Medulla oblongata (tissue), 1 donor: ENCODE results near the gene DCP1A.
"Not testable (repeated sequence)": the region's sequence is repeated elsewhere in the genome, so short reads cannot be mapped to it uniquely, and the experiment has no call there.

Source experiments
- DNase-seq: peaks from one replicate; pipeline ENCODE4 v3.0.0-alpha.2; 2015; ENCODE audit errors: extremely low spot score

The DCP1A gene

DNA sequence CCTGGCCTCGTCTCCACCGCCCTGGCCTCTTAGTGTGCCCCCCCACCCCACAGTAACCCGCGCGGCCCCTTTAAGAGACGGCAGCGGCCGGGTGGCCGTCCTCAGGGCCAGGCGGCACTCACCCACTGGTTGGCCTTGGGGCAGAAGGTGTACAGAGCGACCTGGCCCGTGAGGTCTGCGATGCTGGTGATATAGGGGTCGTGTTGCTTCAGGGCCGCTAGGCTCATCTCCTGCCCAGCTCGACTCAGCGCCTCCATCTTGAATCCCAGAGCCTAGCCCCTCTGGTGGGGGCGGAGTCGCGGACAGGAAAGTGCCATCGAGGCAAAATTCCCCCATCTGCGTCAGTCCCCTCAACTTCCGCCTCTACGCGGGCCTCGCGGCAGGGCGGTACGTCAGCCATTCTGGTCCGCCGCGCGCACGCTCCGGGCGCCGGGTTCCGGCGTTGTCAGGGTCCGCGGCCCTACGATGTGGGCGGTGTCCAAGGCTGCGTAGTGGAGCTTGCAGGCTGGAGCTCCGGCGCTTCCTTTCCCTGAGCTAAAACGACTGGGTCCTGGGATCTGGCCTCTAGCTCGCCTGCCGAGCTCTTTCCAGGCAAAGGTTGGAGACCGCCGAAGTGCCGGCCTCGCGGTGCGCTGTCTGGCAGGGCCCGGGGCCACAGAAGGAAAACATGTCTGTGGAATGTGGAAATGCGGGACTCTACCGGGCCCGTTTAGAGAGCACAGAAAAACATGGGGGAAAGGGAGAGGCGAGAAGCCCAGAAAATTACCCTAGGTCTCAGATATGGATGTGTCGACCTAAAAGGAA lies at the start of gene DCP1A:
TSS of gene DCP1A (minus strand) at position 283 of the 804 bp plus-strand sequence. CDS start at position 257, 26 bp downstream.
- peak; percentile 98 for DNase-seq

GRCh38 chr3:53384465-53385423 lies 37.4 kb upstream of the DCP1A start:
- no peak for DNase-seq

DNA sequence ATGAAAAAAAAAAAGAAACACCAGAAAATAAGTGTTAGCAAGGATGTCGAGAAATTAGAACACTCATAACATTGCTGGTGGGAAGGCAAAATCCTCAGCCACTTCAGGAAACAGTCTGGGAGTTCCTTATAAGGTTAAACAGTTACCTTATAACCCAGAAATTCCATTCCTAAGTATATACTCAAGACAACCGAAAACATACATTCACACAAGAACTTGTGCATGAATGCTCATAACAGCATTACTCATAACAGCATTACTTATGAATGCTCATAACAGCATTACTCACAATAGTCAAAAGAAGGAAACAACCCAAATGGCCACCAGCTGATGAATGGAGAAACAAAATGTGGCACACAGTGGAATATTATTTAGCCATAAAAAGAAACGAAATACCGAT lies 34.8 kb upstream of the DCP1A start:
- no peak for DNase-seq

DNA sequence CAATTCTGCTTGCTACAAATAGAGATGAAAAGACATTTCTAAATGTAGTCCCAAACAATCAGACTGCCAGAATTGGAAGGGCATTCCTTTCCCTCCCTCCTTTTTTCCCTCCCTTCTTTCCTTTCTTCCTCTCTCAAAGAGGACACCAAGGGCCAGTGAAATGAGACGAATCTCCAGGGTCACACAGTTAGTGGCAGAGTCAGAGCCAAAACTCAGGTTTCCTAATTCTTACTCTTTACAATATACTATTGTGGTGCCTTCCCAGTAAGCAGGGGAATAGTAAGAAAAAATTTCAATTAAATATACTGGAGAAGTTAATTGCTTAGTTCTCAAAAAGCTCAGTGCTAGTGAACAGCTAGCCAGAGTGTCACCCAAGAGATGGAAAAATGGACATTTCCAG lies 33.0 kb upstream of the DCP1A start:
- DNase-seq, result no peak

DNA sequence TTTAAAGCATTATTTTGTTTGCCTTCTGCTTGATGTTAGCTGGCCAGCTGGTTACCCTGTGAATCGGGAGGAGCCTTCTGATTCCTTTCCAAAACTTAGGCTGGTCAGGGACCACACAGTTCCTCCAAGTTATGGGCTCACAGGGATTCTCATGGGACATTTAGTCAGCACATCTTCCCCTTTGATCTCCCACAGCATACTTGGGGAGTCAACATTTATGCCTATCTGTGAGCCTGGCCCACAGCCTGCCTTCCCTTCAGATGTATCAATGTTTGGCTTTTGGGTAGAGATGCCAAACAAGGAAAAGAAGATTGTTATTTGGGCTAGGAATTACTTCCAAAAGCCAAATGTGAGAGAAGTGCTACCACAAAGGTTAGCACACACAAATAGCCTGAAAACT lies 32.6 kb upstream of the DCP1A start:
- DNase-seq, result no peak

GRCh38 chr3:53377794-53378193 lies 30.5 kb upstream of the DCP1A start:
- DNase-seq, result no peak

DNA sequence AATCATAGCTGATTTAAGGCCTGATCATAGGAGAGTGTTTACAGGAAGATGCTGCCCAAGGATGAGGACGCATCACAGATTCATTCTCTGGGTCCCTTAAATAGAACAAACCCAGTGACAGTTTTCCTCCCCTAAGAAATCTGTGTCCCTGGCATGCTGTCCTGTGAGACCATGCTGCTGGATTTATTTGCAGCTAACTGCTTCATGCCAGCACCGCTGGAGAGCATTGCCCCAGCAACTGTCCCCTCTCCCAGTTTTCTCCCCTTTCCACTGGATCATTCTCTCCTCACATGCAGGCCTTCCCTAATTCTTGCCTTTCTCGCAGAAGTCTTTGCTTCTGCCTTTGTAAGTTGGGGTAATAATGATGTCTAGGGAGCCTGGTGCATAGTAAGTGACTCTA lies 29.3 kb upstream of the DCP1A start:
- DNase-seq, result peak; percentile 30

- DNase-seq, result peak; percentile 85
Observed at GRCh38 chr3:53375019-53375418, 27.7 kb upstream of the DCP1A start.

GRCh38 chr3:53370719-53371118 lies 23.4 kb upstream of the DCP1A start:
- not testable (repeated sequence) for DNase-seq

- no peak for DNase-seq
Observed at GRCh38 chr3:53361852-53362251, 14.5 kb upstream of the DCP1A start.

DNA sequence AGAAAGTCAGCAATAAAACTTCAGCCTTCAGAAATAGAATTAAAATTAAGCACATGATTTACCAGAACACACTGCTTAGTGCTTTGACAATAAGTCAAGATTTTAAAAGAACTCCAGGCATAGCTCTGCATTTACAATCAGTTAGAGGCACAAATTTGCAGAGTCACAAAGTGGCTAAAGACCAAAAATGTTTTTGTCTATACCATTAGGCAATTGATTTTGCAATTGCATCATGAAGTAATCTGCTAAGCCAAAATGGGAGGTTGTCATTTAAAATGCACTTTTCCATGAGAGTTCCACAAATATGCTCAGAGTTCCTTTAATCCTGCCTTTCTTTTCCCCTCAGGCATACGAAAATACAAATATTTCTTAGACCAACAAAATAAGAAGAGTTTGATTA lies 10.1 kb upstream of the DCP1A start:
- DNase-seq, result no peak

- DNase-seq, result no peak
Observed at GRCh38 chr3:53354945-53355498, 7.7 kb upstream of the DCP1A start.

GRCh38 chr3:53353202-53353601 lies 5.9 kb upstream of the DCP1A start:
- DNase-seq, result no peak

DNA sequence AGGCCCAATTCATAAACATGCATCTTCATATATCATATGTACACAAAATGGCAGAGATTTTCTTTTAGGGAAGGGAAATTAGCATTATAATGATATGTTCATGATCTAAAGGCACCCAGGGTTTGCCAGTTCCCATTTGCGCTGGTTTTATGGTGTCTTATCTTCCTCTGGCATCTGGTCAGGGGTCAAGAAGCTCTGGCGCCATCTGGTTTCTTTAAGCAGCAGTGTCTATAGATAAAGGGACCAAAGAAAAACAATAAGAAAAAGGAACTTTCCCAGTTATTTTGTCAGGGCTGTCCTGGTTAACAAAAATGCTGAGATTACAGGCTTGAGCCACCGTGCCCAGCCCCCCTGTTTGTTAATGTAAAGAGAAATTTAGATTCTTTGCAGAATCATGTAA lies 3.3 kb upstream of the DCP1A start:
- peak; percentile 53 for DNase-seq

GRCh38 chr3:53348118-53348517 lies 775 bp upstream of the DCP1A start:
- DNase-seq, result not testable (repeated sequence)

DNA sequence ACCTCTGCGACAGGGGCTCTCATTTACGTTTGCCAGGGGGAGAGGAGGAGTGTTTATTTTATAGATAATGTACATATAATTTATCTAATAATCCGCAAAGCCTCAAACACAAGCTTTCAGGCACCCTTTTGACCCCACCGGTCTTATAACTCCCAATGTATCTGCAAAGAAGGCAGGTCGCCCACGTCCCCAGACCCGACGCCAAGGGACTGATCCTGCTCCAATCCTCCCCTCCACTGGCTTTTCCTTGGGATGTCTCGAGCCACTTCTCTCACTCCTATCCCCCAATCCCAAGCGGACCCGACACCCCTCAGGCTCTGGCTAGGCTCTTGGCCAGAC lies 452 bp downstream of the DCP1A start:
- no peak for DNase-seq

DNA sequence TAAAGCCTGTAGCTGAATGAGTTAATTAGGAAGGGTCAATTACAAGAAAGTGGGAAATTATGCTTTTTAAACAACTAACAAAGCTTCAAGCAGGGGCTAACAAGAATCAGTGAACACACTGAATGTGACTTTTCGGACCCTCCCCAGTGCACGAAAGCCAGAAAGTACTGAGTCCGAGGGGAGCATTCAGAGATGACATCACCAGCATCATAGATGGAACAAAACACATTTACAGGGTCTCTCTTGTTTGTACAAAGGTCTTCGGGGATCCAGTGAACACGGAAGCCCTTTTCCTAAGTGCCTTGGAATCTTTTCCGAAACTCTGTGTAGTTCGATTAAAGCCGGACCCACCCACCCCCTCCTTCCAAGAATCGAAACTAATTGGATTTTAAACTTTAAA lies 829 bp downstream of the DCP1A start:
- peak; percentile 37 for DNase-seq

DNA sequence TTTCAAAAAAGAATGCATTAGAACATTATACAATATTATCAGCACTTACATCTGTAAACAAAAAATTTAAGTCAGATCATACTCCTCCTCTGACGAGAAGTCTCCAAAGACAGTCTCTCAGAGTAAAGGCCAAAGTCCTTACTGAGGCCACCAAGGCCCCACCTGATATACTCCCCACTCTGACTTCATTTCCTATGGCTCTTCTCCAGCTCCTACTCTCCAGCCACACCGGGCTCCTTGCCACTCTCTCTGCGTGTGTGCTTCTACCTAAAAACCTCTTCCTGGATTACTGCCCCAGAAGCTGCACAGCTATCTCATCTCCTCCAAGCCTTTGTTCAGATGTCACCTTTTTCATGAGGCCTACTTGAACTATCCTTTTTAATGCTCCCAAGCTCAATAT lies 5.0 kb downstream of the DCP1A start:
- peak; percentile 36 for DNase-seq

DNA sequence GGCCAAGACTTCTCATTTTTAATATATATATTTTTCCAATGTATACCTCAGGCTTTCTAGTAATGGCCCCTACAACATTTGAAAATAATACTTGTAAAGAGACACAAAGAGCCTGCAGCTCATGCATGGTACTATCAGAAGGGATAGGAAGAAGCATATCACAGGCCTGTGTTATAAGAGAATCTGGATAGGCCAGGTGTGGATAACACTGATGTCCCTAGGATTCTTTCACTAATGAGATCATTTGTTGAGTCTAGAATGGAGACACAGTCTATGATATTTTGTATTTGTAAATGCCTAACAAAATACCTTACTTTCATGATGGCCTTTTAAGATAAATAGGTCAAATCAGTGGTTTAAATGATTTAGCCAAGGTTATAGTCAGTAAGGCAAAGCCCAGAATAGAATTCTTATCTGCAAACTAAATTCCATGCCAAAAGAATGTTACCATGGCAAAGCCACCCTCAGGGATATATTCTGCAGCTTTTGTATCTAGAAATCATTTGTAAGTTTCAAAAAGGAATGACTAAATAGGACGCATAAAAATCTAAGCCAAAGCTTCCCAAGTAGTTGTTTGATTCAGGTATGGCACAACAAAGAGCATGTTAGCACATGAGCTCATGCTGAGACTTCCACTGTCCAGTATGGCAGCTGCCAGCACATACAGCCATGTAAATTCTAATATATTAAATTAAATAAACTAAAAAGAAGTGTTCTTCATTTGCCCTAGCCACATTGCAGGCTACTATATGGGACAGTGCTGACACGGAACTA lies 10.0 kb downstream of the DCP1A start:
- no peak for DNase-seq

DNA sequence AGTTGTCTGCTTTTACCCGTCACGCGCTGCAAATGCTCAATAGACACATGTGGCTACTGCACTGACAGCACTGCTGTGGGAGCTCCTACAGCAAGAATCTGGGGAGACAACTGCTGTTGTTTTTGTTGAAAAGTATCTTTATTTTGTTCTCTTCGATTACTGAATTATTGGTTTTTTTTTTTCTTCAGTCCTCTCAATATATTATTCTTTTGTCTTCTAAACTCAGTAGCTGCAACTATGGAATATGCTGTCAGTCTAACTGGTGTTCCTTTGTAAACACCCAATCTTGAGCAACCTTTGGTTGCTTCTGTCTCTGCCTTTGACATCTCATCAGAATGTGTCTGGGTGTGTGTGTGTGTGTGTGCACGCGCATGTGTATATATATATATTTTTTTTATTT lies 12.6 kb downstream of the DCP1A start:
- peak; percentile 41 for DNase-seq

DNA sequence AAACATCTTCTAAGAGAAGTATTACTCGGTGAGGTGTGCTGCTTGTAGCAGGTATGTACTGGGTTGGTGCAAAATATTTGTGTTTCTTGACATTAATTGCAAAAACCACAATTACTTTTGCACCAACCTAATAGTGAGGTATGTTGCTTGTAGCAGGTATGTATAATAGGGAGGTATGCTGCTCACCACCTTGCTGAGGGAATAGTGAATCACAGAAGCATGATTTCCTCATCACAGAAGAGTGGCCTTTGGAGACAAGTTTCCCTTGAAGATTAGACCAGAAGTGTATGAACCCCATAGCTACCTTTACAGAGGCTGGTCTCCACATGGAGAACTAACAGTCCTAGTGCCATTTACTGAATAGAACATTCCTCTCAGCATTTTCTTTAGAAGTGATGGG lies 15.5 kb downstream of the DCP1A start:
- no peak for DNase-seq

DNA sequence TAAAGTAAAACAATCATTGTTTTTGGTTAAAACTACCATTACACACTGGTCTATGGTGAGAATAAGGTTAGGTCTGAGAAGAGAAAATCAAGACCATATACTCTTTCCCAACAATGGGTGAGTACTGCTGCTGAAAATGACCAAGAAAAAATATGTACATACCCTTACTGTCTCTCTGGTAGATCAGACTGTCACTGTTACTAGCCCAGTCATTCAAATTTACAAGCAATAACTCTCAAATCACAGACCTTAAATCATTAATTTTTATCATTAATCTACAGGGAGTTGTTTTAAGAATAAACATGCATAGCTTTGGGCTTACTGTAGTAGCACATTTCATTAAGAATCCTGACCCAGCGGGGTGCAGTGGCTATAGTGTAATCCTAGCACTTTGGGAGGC lies 17.4 kb downstream of the DCP1A start:
- no peak for DNase-seq
